ENCODE data around the gene TMEM144. TPM values are rescaled to one million over a fixed set of nuclear protein-coding genes. Genes with fewer than 3 reads are reported as not detected.

The TMEM144 gene
- total and polyA plus RNA-seq, 8 donors: 4.6 to 16.8 (median 6.4) TPM

DNA sequence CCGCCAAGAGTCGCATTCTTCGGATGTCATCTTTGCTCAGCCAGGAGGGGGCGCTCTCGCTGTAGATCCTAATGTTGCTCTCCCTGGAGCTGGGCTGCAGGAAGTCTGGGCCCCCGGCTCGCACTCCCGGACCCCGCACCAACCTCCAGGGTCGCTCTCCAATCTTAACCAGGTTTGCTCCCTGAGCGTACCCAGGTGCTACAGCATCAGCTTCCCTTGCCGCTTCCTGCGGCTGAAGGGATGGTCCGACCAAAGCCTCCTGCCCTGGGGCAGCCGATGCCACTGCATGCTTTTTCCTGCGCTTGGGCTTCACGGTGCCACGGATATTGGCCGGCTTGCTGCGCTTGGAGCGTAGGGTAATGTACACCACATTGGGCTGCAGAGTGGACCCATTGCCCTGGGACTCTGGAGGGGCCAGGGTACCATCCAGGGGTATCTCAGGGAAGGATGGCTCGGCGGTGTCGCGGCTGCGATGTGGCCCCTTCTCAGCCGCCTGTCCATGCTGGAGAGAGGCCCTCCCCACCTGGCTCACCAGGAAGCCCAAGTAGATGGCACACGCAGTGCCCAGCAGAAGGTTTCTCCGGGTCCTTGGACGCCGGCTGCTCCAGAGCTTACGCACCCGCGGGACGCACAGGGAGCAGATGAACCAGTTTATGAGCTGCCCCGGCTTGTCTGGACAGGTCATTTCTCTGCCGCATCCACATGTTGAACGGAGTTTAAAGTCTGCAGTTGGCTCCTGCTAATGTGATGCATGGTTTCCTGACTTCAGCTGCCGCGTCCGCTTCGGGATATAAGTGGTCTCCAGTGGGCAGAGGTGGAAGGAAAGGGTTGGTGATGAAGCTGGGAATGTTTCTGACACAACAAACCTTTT is 39.4 kb upstream of the TMEM144 start:
- TF ChIP-seq CTCF (IDR thresholded peaks at IDR 0.05): peak; percentile 29 to 57
- H3K27ac ChIP-seq: peak overlapping the region; percentile 62 to 69
- peaks cover 0 to 14% of the 10 kb centered on the region in 2 donors for H3K27me3 ChIP-seq
- peaks cover 7 to 44% of the 10 kb centered on the region in 2 donors for H3K4me1 ChIP-seq
- H3K36me3 ChIP-seq: no peaks in the 10 kb centered on the region
- ATAC-seq (peak; percentile 59), DNase-seq (peak in 2 of 4 donors; percentile 78 to 86)
- no peaks in the 10 kb centered on the region for H3K9me3 ChIP-seq
- intact Hi-C loops (cut with DNase I): loop anchor here in 1 of 2 donors (5.0 kb wide), 1 partner anchor 179 kb away; no protein-coding TSS in a partner anchor
- peak overlapping the region; percentile 25 to 53 for H3K4me3 ChIP-seq

DNA sequence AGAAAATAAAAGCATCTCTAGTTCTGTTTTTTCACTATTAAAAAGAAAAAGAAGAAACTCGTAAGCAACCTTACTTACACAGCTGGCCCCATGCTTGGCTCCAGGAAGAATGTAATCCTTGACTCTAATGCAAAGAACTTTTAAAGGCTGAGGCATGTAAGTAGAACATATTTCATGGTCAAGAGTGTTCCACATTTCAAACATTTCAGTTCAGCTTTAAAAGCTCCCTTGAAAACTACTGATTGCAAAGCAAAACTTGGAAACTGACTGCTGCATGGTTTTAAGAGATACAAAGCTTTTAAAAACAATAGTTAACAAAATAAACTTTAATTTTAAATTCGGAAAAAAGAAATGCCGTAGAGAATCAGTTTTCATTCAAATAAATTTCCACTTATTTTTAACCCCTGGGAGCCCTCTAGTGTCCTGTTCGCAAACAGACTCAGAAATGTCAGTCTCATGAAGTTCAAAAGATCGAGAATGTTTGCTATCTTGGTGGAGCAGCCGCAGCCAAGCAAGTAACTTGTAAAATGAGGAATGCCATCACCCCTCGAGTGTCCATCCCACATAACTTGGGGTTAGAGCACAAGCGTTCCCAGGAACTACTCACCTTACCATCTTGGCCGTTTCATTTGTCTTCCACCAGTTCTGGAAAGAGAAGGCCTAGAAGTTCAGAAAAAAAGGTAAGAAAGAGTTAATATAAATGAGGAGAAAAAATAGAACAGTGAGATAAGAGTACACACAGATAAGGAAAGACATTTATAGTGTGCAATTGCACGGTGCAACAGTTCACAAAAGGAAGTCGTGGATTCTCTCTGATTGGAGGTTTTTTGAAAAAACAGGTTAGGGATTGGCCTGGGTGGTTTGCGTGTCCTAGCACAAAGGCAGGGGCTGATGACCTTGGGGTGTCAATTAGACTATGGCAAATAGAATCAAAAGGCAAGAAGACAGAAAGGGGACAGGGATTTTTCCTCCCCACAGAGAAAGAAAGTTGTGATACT is 37.7 kb upstream of the TMEM144 start, which contains the start of gene GASK1B:
Gene GASK1B (minus strand): TSS at position 765 of the 998 bp plus-strand sequence. CDS start 1,650 bp downstream, outside the sequence.
- no peaks in the 10 kb centered on the region for H3K36me3 ChIP-seq
- H3K27ac ChIP-seq: peak within 1 kb of the TSS; percentile 62 to 69
- peaks cover 0 to 14% of the 10 kb centered on the region in 2 donors for H3K27me3 ChIP-seq
- intact Hi-C loops (cut with DNase I): loop anchor here in 1 of 2 donors (5.0 kb wide), 1 partner anchor 180 kb away; no protein-coding TSS in a partner anchor
- H3K4me1 ChIP-seq: peaks cover 7 to 45% of the 10 kb centered on the region in 2 donors
- peak; percentile 43 to 49 for TF ChIP-seq CTCF (IDR thresholded peaks at IDR 0.05)
- peak in 3 of 4 donors; percentile 35 to 37 (median 37) for DNase-seq
- H3K4me3 ChIP-seq: peak within 1 kb of the TSS; percentile 25 to 53
- ATAC-seq: peak; percentile 62
- no peaks in the 10 kb centered on the region for H3K9me3 ChIP-seq

- TF ChIP-seq CTCF (IDR thresholded peaks at IDR 0.05): no peak
- H3K4me1 ChIP-seq: peaks cover 7 to 22% of the 10 kb centered on the region in 2 donors
- DNase-seq (peak in 2 of 4 donors; percentile 24 to 65), ATAC-seq (peak; percentile 65)
- H3K27ac ChIP-seq: peak overlapping the region; percentile 46 to 57
- H3K27me3 ChIP-seq: peaks cover 0 to 4% of the 10 kb centered on the region in 2 donors
- intact Hi-C loops (cut with DNase I): no loop called here
- no peaks in the 10 kb centered on the region for H3K36me3 ChIP-seq
- no peak overlapping the region for H3K4me3 ChIP-seq
- H3K9me3 ChIP-seq: no peaks in the 10 kb centered on the region
Measured at GRCh38 chr4:158176108-158176507, 34.2 kb upstream of the TMEM144 start.

DNA sequence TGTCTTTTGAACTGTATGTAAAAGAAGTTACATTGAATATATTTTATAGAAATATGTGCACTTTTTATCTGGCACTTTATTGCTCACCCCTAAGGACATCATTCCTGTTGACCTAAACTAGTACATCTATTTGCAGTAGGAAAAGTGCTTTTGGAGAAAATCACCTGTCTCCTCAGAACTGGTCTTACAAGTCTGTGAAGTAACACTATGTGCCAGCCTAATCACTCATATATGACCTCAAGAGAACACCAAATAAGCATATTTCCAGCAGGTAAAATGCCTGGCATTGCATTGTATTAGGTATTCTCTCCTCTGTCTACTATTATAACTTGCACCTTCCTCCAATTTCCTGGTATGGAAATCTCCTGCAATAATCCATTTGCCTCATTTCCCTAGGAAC is 33.5 kb upstream of the TMEM144 start:
- peak; percentile 58 for ATAC-seq
- TF ChIP-seq CTCF (IDR thresholded peaks at IDR 0.05): no peak
- no peaks in the 10 kb centered on the region for H3K36me3 ChIP-seq
- peak overlapping the region; percentile 46 to 57 for H3K27ac ChIP-seq
- no peak for DNase-seq
- no peaks in the 10 kb centered on the region for H3K27me3 ChIP-seq
- H3K4me3 ChIP-seq: no peak overlapping the region
- no peaks in the 10 kb centered on the region for H3K9me3 ChIP-seq
- intact Hi-C loops (cut with DNase I): no loop called here
- H3K4me1 ChIP-seq: peaks cover 7 to 20% of the 10 kb centered on the region in 2 donors
